ENCODE data around the gene MYO1D. TPM values are rescaled to one million over a fixed set of nuclear protein-coding genes. Genes with fewer than 3 reads are reported as not detected.

Gene MYO1D
- total RNA-seq, 1 donor from 2014 or later, result 23.4 TPM

DNA sequence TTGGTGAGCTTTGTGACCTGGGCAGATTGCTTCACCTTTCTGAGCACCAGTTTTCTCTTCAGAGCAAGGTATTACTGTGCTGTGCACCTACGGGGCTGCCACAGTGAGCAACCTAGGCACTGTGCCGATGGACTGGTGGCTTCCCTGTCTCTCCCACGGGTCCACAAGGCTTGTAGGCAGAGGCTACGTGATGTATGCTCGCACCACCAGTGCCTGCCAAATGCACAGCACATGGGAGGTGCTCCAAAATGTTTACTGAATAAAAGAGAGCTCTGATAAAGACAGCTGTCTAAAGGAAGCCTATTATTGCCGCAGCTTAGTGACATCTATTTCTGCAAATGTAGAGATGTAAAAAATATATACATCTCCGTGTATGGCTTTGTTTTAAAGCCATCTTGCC is 251.0 kb downstream of the MYO1D start:
- no peaks in the 10 kb centered on the region for H3K4me1 Mint-ChIP-seq (ENCODE audit: low read depth)
- H3K27ac Mint-ChIP-seq, result no peak overlapping the region
- H3K36me3 Mint-ChIP-seq (ENCODE audit: low read depth), result no peaks in the 10 kb centered on the region
- H3K27me3 Mint-ChIP-seq (ENCODE audit: low read depth), result no peaks in the 10 kb centered on the region
- no peak for DNase-seq (ENCODE audit: low spot score)
- intact Hi-C loops (cut with micrococcal nuclease), result no loop called here
- no peaks in the 10 kb centered on the region for H3K9me3 Mint-ChIP-seq
- H3K4me3 Mint-ChIP-seq (ENCODE audit: low read depth), result no peak overlapping the region

DNA sequence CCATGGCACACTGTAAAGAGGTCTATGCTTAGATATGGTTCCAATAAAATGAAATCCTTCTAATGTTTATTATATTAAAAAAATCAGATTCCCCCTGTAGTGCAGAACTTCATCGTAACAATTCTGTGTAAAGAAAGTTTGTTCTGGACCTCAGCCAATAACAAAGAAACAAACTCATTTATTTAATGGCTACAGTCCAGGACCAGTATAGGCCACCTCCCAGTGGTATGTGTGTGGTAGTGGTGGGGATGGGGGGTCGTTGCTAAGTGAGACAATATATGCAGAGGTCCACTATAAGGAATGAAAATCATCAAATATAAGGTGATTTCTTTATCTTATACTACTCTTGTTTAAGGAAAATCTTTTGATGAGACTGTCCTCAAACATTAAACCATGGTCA is 253.7 kb downstream of the MYO1D start:
- Mint-ChIP-seq H3K36me3 (ENCODE audit: low read depth) (no peaks in the 10 kb centered on the region), H3K9me3 (no peaks in the 10 kb centered on the region), H3K4me3 (ENCODE audit: low read depth) (no peak overlapping the region), H3K27me3 (ENCODE audit: low read depth) (no peaks in the 10 kb centered on the region), H3K27ac (no peak overlapping the region), H3K4me1 (ENCODE audit: low read depth) (no peaks in the 10 kb centered on the region)
- no peak for DNase-seq (ENCODE audit: low spot score)
- intact Hi-C loops (cut with micrococcal nuclease), result no loop called here

DNA sequence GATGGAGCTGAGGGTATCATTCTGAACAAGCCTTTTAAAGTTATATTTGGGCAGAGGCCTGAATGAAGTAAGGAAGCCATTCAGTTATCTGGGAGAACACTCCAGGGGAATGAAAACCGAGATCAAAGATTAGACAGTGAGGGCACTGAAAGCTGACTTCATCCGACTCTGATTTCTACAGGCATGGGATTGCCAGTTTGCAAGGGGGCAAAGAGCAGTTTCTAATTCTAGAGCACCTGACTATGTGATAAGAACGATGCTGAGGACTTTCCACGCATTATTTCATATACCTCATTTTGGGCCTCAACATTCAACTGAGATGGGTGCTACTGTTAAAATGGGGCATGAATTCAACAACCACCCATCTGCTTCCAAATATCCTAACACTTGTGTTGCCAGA is 254.4 kb downstream of the MYO1D start:
- H3K27ac Mint-ChIP-seq, result no peak overlapping the region
- no peaks in the 10 kb centered on the region for H3K4me1 Mint-ChIP-seq (ENCODE audit: low read depth)
- H3K4me3 Mint-ChIP-seq (ENCODE audit: low read depth), result no peak overlapping the region
- no peaks in the 10 kb centered on the region for H3K27me3 Mint-ChIP-seq (ENCODE audit: low read depth)
- no peaks in the 10 kb centered on the region for H3K36me3 Mint-ChIP-seq (ENCODE audit: low read depth)
- intact Hi-C loops (cut with micrococcal nuclease), result no loop called here
- H3K9me3 Mint-ChIP-seq, result no peaks in the 10 kb centered on the region
- no peak for DNase-seq (ENCODE audit: low spot score)

DNA sequence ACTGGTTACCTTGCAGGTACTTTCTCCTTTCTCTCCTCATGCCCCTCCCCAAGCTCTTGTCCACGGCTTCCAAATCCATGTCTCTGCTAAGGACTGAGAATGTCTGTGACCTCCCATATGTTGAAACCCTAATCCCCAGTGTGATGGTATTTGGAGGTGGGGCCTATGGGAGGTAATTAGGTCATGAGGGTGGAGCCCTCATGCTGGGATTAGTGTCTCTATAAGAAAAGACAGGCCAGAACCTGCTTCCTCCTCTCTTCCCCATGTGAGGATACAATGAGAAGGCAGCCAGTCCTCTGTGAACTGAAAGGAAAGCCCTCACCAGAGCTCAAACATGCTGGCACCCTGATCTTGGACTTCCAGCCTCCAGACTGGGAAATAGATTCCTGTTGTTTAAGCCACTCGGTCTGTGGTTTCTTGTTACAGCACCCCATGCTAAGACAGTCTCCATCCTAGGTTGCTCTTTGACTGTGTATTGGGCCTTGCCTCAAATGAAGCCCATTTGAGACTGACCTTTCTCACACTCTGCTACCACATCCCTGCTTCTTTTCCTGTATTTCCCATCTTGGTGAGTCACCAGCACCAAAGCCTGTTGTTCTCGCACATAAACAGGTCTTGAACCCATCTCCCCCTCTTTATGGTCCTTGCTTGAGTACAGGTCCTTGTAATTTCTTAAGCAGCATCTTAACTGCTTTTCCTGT is 255.2 kb downstream of the MYO1D start:
- DNase-seq (ENCODE audit: low spot score), result no peak
- H3K27ac Mint-ChIP-seq, result no peak overlapping the region
- no peaks in the 10 kb centered on the region for H3K4me1 Mint-ChIP-seq (ENCODE audit: low read depth)
- H3K4me3 Mint-ChIP-seq (ENCODE audit: low read depth), result no peak overlapping the region
- no peaks in the 10 kb centered on the region for H3K36me3 Mint-ChIP-seq (ENCODE audit: low read depth)
- H3K27me3 Mint-ChIP-seq (ENCODE audit: low read depth), result no peaks in the 10 kb centered on the region
- intact Hi-C loops (cut with micrococcal nuclease), result no loop called here
- no peaks in the 10 kb centered on the region for H3K9me3 Mint-ChIP-seq

DNA sequence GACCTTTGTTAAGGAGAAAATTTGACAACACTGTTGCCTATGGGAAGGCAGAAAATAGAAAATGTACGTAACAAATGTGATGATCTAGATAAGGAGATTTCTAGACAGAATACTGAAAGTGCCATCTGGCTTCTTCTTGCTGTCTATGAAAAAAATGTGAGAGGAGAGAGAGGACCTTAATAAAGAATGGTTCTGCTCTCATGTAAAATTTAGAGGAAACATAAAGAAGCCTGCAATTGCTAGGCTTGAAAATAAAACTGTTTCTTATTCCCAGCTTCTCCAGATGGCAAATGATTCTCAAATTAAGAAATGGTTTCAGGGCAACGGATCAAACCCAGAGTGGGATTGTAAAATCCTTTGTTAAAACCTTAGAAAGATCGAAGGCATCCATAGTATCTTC is 261.6 kb downstream of the MYO1D start:
- intact Hi-C loops (cut with micrococcal nuclease), result no loop called here
- Mint-ChIP-seq H3K4me3 (ENCODE audit: low read depth) (no peak overlapping the region), H3K27ac (no peak overlapping the region), H3K9me3 (no peaks in the 10 kb centered on the region), H3K27me3 (ENCODE audit: low read depth) (peaks cover 1% of the 10 kb centered on the region), H3K36me3 (ENCODE audit: low read depth) (no peaks in the 10 kb centered on the region), H3K4me1 (ENCODE audit: low read depth) (no peaks in the 10 kb centered on the region)
- no peak for DNase-seq (ENCODE audit: low spot score)

DNA sequence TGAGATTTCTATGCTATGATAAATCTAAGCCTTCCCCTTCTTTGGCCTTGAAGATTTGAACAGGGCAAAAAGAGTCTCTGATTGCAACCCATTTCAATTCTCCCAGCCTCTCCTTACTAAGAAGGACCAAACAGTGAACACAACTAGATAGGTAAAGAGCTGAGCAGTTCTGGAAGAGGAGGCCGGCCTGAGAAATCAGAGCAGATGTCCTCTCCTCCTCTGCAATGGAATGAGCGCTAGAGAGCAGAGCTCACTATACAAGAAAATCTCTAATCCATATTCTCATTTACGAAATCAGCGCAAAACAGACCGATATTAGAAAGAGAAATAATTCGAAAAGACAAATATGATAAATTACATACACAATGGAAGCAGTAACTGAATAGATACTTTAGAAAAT is 266.0 kb downstream of the MYO1D start:
- no peaks in the 10 kb centered on the region for H3K9me3 Mint-ChIP-seq
- H3K27me3 Mint-ChIP-seq (ENCODE audit: low read depth), result peaks cover 1% of the 10 kb centered on the region

DNA sequence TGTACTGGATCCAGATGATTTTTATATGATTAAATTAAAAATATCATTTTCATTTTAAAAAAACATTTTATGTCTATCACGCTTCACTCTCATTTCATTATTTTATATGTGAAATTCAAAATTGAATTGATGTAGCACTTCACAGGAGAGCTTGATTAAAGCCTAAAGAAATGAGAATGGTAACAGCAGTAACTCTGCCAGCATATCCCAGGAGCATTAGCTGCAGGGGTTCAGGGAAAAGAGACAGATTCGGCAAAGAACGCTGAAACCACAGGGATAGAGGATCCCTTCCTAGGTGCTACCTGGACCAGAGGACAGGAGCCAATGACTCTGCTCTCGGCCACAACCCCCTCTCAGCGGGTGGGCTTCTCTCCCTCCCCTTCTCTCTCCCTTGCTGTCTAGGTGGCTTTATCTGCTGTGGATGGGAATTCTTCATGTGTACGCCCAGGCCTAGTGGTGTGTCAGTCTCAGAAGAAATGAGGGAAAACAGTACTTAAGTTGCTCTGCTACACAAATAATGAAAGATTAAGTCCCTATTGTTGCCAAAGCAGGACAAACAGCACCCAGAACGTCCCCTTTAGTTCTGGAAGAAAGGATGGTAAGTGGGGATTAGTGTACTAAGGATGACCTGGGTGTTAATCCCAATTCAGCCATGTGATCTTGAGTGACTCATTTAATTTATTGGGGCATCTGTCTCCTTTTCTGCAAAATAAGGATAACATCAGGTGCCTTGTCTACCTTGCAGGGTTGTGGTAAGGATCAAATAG is 266.9 kb downstream of the MYO1D start:
- Mint-ChIP-seq H3K4me1 (ENCODE audit: low read depth) (peaks cover 8% of the 10 kb centered on the region), H3K4me3 (ENCODE audit: low read depth) (no peak overlapping the region), H3K27ac (no peak overlapping the region), H3K27me3 (ENCODE audit: low read depth) (peaks cover 1% of the 10 kb centered on the region), H3K9me3 (no peaks in the 10 kb centered on the region), H3K36me3 (ENCODE audit: low read depth) (no peaks in the 10 kb centered on the region)
- DNase-seq (ENCODE audit: low spot score), result no peak
- intact Hi-C loops (cut with micrococcal nuclease), result loop anchor here (1.0 kb wide), 1 partner anchor 148 kb away; no protein-coding TSS in a partner anchor

More for the DNA sequence above, 266.0 kb downstream of the MYO1D start:
- no peak overlapping the region for H3K4me3 Mint-ChIP-seq (ENCODE audit: low read depth)
- no peak overlapping the region for H3K27ac Mint-ChIP-seq
- intact Hi-C loops (cut with micrococcal nuclease), result no loop called here
- DNase-seq (ENCODE audit: low spot score), result no peak
- H3K4me1 Mint-ChIP-seq (ENCODE audit: low read depth), result peaks cover 8% of the 10 kb centered on the region
- no peaks in the 10 kb centered on the region for H3K36me3 Mint-ChIP-seq (ENCODE audit: low read depth)

DNA sequence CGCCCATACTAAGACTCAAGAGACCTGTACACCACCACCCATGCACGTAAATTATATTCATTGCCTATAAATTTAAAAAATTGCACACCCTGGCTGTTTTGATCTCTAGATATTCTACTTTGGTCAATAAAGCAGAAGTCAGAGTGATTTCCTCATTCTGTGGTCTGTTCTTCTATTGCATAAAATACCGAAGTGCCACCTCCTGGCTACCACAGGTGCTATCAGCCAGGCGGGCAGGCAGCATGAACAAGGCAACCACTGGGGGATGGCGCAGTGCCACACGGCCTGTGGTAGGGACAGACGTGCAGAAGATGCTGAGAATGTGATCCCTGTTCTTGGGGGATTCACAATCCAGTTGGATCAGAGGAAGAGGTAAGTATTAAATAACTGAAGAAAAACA is 267.8 kb downstream of the MYO1D start:
- peak; percentile 51 for DNase-seq (ENCODE audit: low spot score)
- H3K4me3 Mint-ChIP-seq (ENCODE audit: low read depth), result no peak overlapping the region
- no peak overlapping the region for H3K27ac Mint-ChIP-seq

DNA sequence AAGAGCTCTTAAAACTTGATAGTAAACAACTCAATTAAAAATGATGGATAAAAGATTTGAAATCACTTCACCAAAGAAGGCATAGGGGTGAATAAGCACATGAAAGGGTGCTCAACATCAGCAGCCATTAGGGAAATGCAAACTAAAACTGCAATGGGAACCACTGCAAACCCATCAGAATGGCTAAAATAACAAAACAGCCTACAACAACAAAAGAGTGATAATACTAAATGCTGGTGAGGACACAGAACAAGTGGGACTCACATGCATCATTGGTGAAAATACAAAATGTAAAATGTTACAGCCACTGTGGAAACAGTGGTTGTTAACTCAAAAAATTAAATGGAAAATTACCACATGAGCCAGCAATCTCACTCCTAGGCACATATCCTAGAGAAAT is 268.7 kb downstream of the MYO1D start:
- H3K4me1 Mint-ChIP-seq (ENCODE audit: low read depth), result peaks cover 8% of the 10 kb centered on the region
- H3K9me3 Mint-ChIP-seq, result no peaks in the 10 kb centered on the region
- H3K27me3 Mint-ChIP-seq (ENCODE audit: low read depth), result peaks cover 1% of the 10 kb centered on the region
- no peak for DNase-seq (ENCODE audit: low spot score)
- H3K36me3 Mint-ChIP-seq (ENCODE audit: low read depth), result no peaks in the 10 kb centered on the region
- no peak overlapping the region for H3K4me3 Mint-ChIP-seq (ENCODE audit: low read depth)
- intact Hi-C loops (cut with micrococcal nuclease), result loop anchor here (1.0 kb wide), 1 partner anchor 125 kb away; no protein-coding TSS in a partner anchor
- no peak overlapping the region for H3K27ac Mint-ChIP-seq

More for the DNA sequence above, 267.8 kb downstream of the MYO1D start:
- Mint-ChIP-seq H3K36me3 (ENCODE audit: low read depth) (no peaks in the 10 kb centered on the region), H3K27me3 (ENCODE audit: low read depth) (peaks cover 1% of the 10 kb centered on the region), H3K4me1 (ENCODE audit: low read depth) (peaks cover 8% of the 10 kb centered on the region), H3K9me3 (no peaks in the 10 kb centered on the region)
- intact Hi-C loops (cut with micrococcal nuclease), result loop anchor here (1.0 kb wide), 1 partner anchor 147 kb away; no protein-coding TSS in a partner anchor

DNA sequence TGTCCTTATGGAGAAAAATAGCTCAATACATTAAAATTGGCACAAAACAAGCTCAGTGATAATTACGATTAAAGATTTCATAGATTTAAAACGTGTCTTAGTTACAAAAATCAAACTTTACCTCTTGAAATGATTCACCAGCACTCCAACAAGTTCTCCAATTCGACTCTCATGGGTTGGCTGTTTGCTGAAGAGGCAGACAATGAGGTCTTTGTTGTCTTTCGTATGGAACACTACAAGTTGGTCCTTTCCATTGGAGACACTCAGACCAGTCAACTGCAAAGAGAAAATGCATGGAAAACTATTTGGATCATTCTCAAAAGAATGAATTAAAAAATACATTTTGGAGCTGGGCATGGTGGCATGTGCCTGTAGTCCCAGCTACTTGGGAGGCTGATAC is 272.0 kb downstream of the MYO1D start:
- no peaks in the 10 kb centered on the region for H3K9me3 Mint-ChIP-seq

DNA sequence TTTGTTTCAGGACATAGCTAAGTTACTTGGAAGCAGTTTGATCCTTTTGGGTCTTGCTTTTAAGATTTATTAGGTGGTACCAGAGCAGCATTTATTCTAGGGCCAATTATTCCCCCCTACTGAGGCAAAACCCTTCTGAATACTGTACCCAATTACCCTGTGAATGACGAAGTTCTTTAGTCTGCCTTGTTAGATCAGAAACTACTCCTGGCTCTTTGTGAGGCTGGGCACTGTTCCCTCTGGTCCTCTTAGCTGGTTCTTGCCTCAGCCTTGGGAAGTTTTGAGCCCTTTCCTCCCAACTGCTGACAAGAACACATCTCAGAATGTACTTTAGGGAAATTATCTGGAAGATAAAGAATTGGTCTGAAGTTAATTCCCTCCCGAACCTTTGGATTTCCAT is 274.5 kb downstream of the MYO1D start:
- intact Hi-C loops (cut with micrococcal nuclease), result no loop called here
- Mint-ChIP-seq H3K4me1 (ENCODE audit: low read depth) (peaks cover 2% of the 10 kb centered on the region), H3K27me3 (ENCODE audit: low read depth) (no peaks in the 10 kb centered on the region), H3K9me3 (no peaks in the 10 kb centered on the region), H3K36me3 (ENCODE audit: low read depth) (peaks cover 12% of the 10 kb centered on the region), H3K27ac (no peak overlapping the region), H3K4me3 (ENCODE audit: low read depth) (no peak overlapping the region)
- no peak for DNase-seq (ENCODE audit: low spot score)

More for the DNA sequence above, 272.0 kb downstream of the MYO1D start:
- Mint-ChIP-seq H3K27me3 (ENCODE audit: low read depth) (no peaks in the 10 kb centered on the region), H3K36me3 (ENCODE audit: low read depth) (peaks cover 12% of the 10 kb centered on the region), H3K27ac (no peak overlapping the region), H3K4me1 (ENCODE audit: low read depth) (peaks cover 10% of the 10 kb centered on the region), H3K4me3 (ENCODE audit: low read depth) (no peak overlapping the region)
- no peak for DNase-seq (ENCODE audit: low spot score)
- intact Hi-C loops (cut with micrococcal nuclease), result no loop called here

DNA sequence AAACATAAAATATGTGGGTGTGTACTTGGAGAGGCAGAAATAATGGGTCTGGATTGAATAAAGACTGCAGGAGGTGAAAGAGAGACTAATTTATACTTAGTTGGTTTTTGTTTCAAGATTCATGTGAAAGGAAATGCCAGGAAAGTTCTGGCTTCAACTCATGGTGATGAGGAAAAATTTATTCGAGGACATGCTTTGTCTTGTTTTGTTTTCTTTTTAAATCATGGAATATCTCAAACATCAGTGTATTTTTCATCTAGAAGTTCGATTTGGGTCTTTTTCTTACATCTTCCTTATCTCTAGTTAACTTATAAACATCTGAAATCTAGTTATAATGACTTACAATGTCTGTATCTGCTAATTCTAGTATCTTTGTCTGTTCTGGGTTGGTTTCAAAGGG is 275.1 kb downstream of the MYO1D start:
- peaks cover 12% of the 10 kb centered on the region for H3K36me3 Mint-ChIP-seq (ENCODE audit: low read depth)
- H3K27me3 Mint-ChIP-seq (ENCODE audit: low read depth), result no peaks in the 10 kb centered on the region
- no peak overlapping the region for H3K4me3 Mint-ChIP-seq (ENCODE audit: low read depth)
- H3K4me1 Mint-ChIP-seq (ENCODE audit: low read depth), result peaks cover 3% of the 10 kb centered on the region
- H3K27ac Mint-ChIP-seq, result no peak overlapping the region
- H3K9me3 Mint-ChIP-seq, result no peaks in the 10 kb centered on the region
- intact Hi-C loops (cut with micrococcal nuclease), result no loop called here
- no peak for DNase-seq (ENCODE audit: low spot score)

DNA sequence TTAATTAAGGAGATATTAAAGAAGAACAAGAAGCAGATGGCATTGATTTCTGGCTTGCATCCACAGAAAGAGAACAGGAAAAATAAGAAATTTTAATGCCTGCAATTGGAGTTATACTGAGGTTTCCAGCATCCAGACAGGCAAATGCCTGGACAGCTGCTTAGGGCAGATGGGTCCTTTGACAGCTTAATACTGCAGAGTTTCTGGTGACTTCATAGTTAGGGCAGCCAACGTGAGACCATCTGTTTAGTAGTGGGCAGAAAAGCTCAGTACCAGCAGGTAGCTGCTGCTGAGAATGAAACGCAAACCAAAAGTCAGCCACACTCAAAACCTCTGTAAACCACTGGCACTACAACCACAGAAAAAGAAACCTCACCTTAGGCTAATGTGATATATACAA is 280.3 kb downstream of the MYO1D start:
- H3K27me3 Mint-ChIP-seq (ENCODE audit: low read depth), result no peaks in the 10 kb centered on the region
- H3K9me3 Mint-ChIP-seq, result no peaks in the 10 kb centered on the region
- intact Hi-C loops (cut with micrococcal nuclease), result no loop called here
- H3K4me1 Mint-ChIP-seq (ENCODE audit: low read depth), result peaks cover 16% of the 10 kb centered on the region
- H3K27ac Mint-ChIP-seq, result no peak overlapping the region
- DNase-seq (ENCODE audit: low spot score), result no peak
- H3K36me3 Mint-ChIP-seq (ENCODE audit: low read depth), result peaks cover 5% of the 10 kb centered on the region
- H3K4me3 Mint-ChIP-seq (ENCODE audit: low read depth), result no peak overlapping the region
